GM19468 (cell line): ENCODE data around the gene CABP2.
"Not testable (repeated sequence)": the region's sequence is repeated elsewhere in the genome, so short reads cannot be mapped to it uniquely, and the experiment has no call there.

Source experiments
- ATAC-seq: cut with Tn5 transposase; IDR thresholded peaks from one replicate; pipeline ENCODE4 v1.9.1; 2021; ENCODE audit warnings: mild to moderate bottlenecking, moderate library complexity, moderate number of reproducible peaks; ENCODE audit not compliant: unreplicated experiment; ENCODE audit errors: extremely low read depth

Gene CABP2

GRCh38 chr11:67497656-67498291, 25.5 kb downstream of the CABP2 start:
- no peak for ATAC-seq

- ATAC-seq: no peak
Measured at GRCh38 chr11:67496113-67496512, 27.1 kb downstream of the CABP2 start.

DNA sequence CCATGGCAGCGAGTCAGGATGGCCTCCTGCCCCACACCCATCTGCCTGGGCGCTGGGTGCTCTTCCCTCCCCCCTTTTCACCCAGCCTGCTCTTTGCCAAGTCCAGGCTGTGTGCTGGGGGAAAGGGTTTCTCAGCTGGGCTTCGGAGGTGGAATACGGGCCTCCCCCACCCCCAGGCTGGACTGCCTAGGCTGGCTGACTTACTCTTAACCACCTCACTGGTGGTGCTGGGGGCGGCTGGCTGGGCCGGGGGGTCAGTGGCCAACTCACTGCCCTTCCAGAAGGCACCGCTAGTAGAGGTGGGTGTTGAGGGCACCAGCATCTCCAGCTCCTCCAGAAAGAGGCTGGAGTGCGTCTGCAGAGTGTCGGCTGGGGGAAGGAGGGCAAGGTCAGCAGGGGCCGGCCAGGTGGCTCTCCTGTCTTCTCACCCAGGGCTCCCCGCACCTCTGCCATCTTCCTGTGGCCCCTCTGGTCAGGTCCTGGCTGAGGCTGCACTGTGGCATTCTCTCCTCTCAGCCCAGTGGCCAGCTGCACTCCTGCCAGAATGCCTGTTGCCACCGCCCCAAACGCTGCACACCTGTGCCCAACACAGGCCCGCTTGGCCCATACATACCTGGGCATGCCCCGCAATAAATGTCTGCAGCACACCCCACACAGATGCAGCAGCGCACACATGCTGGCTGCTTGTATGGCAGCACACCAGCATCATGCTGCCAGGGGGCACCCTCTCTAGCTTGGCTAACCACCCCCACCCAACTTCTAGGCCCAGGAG, 27.8 kb downstream of the CABP2 start:
- no peak for ATAC-seq

GRCh38 chr11:67494371-67495233, 28.6 kb downstream of the CABP2 start:
- ATAC-seq: no peak

- no peak for ATAC-seq
Measured at GRCh38 chr11:67493548-67494370, 29.5 kb downstream of the CABP2 start.

GRCh38 chr11:67492801-67493547, 30.3 kb downstream of the CABP2 start:
- no peak for ATAC-seq

DNA sequence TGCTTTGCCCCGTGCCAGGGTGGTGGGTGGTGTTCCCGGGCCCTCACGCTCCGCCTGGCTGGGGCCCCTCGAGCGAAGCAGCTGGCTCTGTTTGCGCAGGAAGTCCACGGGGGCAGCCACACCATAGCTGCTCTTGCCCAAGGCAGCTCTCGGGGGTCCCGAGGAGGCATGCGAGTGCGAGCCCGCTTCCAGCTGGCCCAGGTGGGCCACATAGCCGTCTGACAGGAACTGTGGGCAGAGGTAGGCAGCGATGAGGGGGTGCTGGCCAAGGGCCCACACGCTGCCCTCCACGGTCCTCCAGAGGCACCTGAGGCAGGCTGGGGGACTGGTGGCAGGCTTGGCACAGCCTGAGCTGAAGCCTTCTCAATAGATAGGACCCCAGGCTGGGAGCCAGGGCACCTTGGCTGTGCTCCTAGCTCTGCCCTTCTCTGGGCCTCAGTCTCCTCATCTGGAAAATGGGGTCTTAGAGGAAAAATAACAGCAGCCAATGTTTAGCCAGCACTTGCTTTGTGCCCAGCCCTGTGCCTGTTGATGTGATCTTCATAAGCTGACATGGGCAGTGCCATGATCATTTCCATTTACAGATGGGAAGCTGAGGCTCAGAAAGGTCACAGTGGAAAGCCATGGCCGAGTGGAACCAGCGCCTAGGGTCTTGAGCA, 31.0 kb downstream of the CABP2 start:
- no peak for ATAC-seq

DNA sequence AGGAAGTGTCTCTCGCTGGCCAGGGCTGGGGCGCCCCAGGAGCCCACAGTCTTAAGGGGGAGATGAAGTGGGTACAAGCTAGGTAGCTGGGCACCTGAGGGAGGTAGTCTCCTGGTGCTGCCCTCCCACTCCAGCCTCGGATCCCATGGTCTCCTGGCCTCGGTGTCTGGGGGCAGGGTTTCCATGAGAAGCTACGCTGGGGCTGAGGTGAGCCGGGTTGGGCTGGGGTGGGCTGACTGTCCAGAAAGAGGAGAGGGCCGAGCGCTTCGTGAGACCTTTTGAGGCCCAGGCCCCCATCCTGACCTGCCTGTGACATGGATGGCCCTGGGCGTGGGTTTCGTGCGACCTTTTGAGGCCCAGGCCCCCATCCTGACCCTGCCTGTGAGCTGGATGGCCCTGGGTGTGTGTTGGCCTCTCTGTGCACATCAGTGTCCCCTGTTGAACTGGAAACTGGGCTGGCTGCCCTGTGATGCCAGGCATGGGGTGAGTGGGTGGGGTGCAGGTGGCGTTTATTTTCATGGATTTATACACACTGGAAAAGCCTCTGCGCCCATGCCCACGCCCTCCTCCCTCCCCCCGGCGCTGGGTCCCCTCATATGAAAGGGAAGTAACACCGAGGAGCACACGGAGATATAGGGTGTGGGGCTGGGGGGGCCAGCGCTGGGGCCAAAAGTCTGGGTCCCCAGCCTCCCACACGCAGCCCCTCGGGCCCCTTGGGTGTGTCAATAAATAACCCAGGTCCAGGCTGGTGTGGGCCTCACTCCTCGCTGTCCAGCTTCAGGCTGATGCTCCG, 31.8 kb downstream of the CABP2 start:
- ATAC-seq: no peak

DNA sequence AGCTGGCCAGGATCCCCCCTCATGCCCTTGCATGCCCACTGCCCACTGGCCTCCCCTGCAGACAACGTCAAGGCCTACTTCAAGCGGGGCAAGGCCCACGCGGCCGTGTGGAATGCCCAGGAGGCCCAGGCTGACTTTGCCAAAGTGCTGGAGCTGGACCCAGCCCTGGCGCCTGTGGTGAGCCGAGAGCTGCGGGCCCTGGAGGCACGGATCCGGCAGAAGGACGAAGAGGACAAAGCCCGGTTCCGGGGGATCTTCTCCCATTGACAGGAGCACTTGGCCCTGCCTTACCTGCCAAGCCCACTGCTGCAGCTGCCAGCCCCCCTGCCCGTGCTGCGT, 32.5 kb downstream of the CABP2 start:
- no peak for ATAC-seq

- ATAC-seq: no peak
Measured at GRCh38 chr11:67489885-67490726, 33.1 kb downstream of the CABP2 start.

- ATAC-seq: no peak
Measured at GRCh38 chr11:67489203-67489884, 33.9 kb downstream of the CABP2 start.

- no peak for ATAC-seq
Measured at GRCh38 chr11:67486481-67487195, 36.6 kb downstream of the CABP2 start.

GRCh38 chr11:67485873-67486361, 37.3 kb downstream of the CABP2 start:
- not testable (repeated sequence) for ATAC-seq

GRCh38 chr11:67484847-67485311, 38.4 kb downstream of the CABP2 start:
- ATAC-seq: no peak

GRCh38 chr11:67483831-67484665, 39.2 kb downstream of the CABP2 start:
- ATAC-seq: no peak
